GM12892 (cell line): ENCODE results near the gene ADARB2.

Source experiments
- POLR2A ChIP-seq: IDR thresholded peaks from 2 replicates; pipeline ENCODE4 v1.6.1; 2011; ENCODE audit warnings: low read depth, low read length, control low read depth
- POLR2AphosphoS5 ChIP-seq: IDR thresholded peaks from 2 replicates; pipeline ENCODE4 v1.6.1; 2011; ENCODE audit warnings: low read depth, low read length, control low read depth
- TAF1 ChIP-seq: IDR thresholded peaks from 2 replicates; pipeline ENCODE4 v1.6.1; 2011; ENCODE audit warnings: low read depth, mild to moderate bottlenecking, control low read depth, low read length, borderline replicate concordance

DNA sequence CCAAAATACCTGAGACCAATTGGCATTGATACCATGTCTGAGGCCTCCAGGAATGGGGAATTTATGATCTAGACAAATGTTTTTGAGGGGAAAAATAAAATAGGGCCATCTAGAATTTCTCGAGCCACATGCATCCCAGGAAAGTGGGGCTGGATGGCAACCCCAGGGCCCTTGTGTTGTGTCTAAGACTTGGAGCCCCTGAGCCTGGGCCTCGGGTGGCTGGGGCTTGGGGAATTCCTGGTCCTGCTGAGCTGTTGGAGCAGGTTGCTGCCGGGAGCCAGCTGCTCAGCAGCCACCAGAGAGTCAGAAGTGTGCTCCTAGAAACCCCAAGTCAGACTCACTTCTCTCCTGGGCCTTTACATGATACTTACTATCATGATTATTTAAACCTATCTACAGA, 508.2 kb downstream of the ADARB2 start:
- TF ChIP-seq TAF1 = no peak
- TF ChIP-seq POLR2A = no peak
- no peak for TF ChIP-seq POLR2AphosphoS5
